ENCODE data around the gene IGSF11.

IGSF11 gene

DNA sequence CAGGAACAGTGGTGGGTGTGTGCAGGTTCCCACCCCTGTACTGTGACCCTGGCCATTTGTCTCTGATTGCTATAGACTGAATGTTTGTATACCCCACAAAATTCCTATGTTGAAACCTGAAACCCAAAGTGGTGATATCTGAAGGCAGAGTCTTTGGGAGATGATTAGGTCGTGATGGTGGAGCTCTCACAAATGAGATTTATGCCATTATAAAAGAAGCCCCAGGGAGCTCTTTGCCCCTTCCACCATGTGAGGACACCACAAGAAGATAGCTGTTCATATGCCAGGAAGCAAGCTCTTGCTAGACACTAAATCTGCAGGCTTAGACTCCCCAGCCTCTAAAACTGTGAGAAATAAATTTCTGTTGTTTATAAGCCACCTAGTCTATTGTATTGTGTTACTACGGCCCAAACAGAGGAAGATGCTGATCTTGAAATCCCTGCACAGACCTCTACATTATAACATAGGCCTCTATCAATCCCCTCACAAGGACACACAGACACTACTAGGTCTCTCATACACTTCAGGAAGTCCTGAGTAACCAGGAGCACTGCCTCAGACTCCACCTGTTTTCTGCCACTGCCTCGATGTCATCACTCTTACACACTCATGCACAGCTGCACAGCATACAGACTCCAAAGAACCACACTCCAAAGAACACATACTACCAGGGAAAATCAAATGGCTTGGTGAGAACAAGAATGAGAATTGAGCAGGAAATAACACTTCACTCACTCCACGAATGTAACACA lies 14.7 kb downstream of the IGSF11 start:
- Histone ChIP-seq H3K4me1 (ENCODE audit: control insufficient read depth, insufficient read depth, low read length) (peaks cover 2% of the 10 kb centered on the region), H3K9ac (ENCODE audit: low read length) (no peak overlapping the region), H3K4me3 (ENCODE audit: low read length) (no peak overlapping the region), H3K27me3 (ENCODE audit: control insufficient read depth, insufficient read depth, low read length) (no peaks in the 10 kb centered on the region), H3K36me3 (ENCODE audit: control insufficient read depth, insufficient read depth, low read length) (no peaks in the 10 kb centered on the region), H3K27ac (ENCODE audit: low read depth, low read length) (no peak overlapping the region)

DNA sequence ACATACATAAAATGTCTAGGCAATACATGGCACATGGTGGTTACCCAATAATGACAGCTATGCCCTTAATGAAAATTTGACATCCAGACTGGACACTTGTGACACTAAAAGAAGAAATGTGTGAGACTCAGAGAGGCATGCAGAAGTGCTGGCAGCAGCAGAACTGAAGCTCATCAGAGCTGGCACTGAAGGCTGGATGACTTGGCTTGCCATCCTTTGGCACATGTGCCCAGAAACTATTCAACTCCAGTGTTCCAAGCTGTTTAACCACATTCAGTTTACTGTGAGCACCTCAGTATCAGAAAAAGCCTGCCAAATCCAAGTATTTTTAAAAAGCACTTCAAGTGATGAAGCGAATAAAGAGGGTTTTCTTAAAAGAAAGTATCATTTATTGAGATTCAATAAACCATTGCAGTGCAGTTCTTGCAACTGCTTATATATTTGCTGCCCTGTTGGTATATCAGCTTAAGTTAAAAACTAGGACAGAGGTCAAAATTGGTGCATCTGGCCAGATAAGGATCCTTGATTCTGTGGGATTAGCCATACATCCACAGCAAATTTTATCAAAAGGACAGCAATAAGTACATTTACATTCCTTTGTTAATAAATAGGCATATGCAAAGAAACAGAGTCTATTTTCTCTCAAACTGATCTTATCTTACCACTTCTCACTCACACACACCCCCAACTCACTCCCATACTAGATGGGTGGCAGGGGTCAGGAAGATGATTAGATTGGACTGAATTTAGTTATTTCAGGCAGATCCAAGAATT lies 15.8 kb downstream of the IGSF11 start:
- H3K9ac ChIP-seq (ENCODE audit: low read length): no peak overlapping the region

DNA sequence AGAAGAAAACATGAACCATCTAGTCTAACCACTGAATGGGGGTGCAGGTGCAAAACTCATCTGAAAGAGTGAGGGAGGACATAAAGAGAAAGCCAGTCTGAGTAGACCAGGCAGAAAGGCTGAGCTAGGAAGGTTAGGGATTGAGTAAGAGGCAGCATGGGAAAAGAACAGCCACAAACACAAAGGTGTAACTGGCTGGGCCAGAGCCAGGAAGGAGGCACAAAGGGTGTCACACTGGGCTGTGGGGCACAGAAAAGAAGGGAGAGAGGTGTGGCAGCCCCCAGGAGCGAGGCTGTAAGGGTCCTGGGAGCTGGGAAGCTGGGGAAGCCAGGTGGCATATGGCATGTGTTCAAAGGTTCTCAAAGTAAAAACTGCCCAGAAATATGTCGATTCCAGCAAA lies 18.7 kb downstream of the IGSF11 start:
- H3K27me3 ChIP-seq (ENCODE audit: control insufficient read depth, insufficient read depth, low read length): no peaks in the 10 kb centered on the region
- no peak overlapping the region for H3K27ac ChIP-seq (ENCODE audit: low read depth, low read length)
- no peak overlapping the region for H3K4me3 ChIP-seq (ENCODE audit: low read length)
- H3K36me3 ChIP-seq (ENCODE audit: control insufficient read depth, insufficient read depth, low read length): no peaks in the 10 kb centered on the region
- H3K4me1 ChIP-seq (ENCODE audit: control insufficient read depth, insufficient read depth, low read length): peaks cover 2% of the 10 kb centered on the region
- H3K9ac ChIP-seq (ENCODE audit: low read length): no peak overlapping the region

More for the DNA sequence above, 15.8 kb downstream of the IGSF11 start:
- H3K27ac ChIP-seq (ENCODE audit: low read depth, low read length): no peak overlapping the region
- H3K27me3 ChIP-seq (ENCODE audit: control insufficient read depth, insufficient read depth, low read length): no peaks in the 10 kb centered on the region
- peaks cover 2% of the 10 kb centered on the region for H3K4me1 ChIP-seq (ENCODE audit: control insufficient read depth, insufficient read depth, low read length)
- H3K4me3 ChIP-seq (ENCODE audit: low read length): no peak overlapping the region
- H3K36me3 ChIP-seq (ENCODE audit: control insufficient read depth, insufficient read depth, low read length): no peaks in the 10 kb centered on the region

DNA sequence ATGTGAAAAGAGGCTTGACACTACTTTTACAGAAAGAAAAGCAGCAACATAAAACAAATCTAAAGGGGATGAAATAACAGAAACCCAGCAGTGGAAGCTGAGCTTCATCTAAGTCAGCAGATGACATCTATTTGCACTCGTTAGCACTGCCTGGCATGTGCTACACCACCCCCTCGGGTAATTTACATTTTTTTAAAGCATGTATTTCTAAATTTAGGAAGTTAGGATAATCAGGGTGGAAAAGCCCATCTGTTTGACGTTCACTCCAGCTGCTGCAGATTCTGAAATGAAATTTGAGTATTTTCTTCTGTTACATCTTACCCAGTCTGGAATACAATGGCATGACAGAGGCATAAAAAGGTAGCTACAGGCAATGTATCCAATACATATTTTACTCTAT lies 20.7 kb downstream of the IGSF11 start:
- Histone ChIP-seq H3K9ac (ENCODE audit: low read length) (no peak overlapping the region), H3K27me3 (ENCODE audit: control insufficient read depth, insufficient read depth, low read length) (no peaks in the 10 kb centered on the region), H3K27ac (ENCODE audit: low read depth, low read length) (no peak overlapping the region), H3K4me1 (ENCODE audit: control insufficient read depth, insufficient read depth, low read length) (peaks cover 2% of the 10 kb centered on the region), H3K36me3 (ENCODE audit: control insufficient read depth, insufficient read depth, low read length) (no peaks in the 10 kb centered on the region), H3K4me3 (ENCODE audit: low read length) (no peak overlapping the region)

DNA sequence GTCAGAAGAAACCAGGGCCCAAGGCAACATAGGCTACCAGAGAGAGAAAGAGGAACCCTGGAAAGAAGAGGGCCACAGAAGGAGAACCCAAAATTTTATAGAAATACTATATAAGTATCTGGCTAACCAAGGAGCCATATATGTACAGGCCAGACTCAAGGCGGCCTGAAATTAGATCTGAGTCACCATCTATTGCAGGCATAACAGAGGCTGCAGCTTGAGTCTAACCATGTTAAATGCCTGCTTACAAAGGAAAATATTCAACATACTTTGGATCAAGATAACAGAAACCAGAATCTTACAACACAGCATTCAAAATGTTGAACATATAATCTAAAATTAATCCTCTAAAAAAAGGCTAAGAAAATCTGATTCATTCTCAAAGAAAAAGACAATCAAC lies 23.1 kb downstream of the IGSF11 start:
- H3K4me1 ChIP-seq (ENCODE audit: control insufficient read depth, insufficient read depth, low read length): no peaks in the 10 kb centered on the region
- H3K27me3 ChIP-seq (ENCODE audit: control insufficient read depth, insufficient read depth, low read length): no peaks in the 10 kb centered on the region
- no peak overlapping the region for H3K4me3 ChIP-seq (ENCODE audit: low read length)
- H3K27ac ChIP-seq (ENCODE audit: low read depth, low read length): no peak overlapping the region
- no peak overlapping the region for H3K9ac ChIP-seq (ENCODE audit: low read length)
- H3K36me3 ChIP-seq (ENCODE audit: control insufficient read depth, insufficient read depth, low read length): no peaks in the 10 kb centered on the region

DNA sequence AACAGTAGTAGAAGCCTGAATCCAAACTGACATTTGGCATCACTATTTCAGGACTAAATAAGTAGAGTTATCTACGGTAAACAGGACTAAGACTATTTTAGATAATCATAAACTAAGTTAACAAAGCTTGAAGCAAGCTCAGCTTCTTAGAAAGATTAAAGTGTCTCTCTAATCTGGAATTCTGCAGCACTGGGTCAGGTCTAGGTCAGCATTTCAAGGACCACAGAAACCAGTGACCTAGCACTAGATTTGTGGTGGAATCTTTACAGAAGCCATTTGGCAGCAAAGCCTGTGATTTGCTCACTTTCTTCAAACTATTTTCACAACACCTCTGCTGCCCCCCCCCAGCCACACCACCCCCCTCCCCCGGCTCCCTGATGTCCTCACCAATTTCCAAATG lies 37.5 kb downstream of the IGSF11 start:
- Histone ChIP-seq H3K36me3 (ENCODE audit: control insufficient read depth, insufficient read depth, low read length) (no peaks in the 10 kb centered on the region), H3K9ac (ENCODE audit: low read length) (no peak overlapping the region), H3K4me1 (ENCODE audit: control insufficient read depth, insufficient read depth, low read length) (no peaks in the 10 kb centered on the region), H3K27ac (ENCODE audit: low read depth, low read length) (no peak overlapping the region), H3K27me3 (ENCODE audit: control insufficient read depth, insufficient read depth, low read length) (no peaks in the 10 kb centered on the region), H3K4me3 (ENCODE audit: low read length) (no peak overlapping the region)

DNA sequence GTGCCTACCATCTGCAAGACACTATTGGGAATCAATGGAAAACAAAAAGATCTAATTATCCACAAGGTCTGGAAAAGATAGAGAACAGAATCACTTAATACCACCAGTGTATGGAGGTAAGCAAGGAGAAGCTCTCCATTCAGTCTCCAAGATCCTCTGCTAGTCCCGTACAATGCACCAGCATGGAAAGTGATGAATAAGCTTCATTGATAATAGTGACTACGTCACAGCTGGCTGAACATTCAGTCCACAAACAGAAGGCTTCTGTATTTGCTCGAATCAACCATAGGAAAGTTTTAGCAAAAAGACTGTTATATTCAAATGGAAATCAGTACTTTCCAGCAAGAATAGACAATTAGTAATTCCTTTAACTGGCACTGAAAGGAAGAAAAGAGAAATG lies 42.9 kb downstream of the IGSF11 start:
- no peaks in the 10 kb centered on the region for H3K36me3 ChIP-seq (ENCODE audit: control insufficient read depth, insufficient read depth, low read length)
- peaks cover 13% of the 10 kb centered on the region for H3K4me1 ChIP-seq (ENCODE audit: control insufficient read depth, insufficient read depth, low read length)
- H3K4me3 ChIP-seq (ENCODE audit: low read length): no peak overlapping the region
- no peak overlapping the region for H3K9ac ChIP-seq (ENCODE audit: low read length)
- H3K27ac ChIP-seq (ENCODE audit: low read depth, low read length): no peak overlapping the region
- no peaks in the 10 kb centered on the region for H3K27me3 ChIP-seq (ENCODE audit: control insufficient read depth, insufficient read depth, low read length)

DNA sequence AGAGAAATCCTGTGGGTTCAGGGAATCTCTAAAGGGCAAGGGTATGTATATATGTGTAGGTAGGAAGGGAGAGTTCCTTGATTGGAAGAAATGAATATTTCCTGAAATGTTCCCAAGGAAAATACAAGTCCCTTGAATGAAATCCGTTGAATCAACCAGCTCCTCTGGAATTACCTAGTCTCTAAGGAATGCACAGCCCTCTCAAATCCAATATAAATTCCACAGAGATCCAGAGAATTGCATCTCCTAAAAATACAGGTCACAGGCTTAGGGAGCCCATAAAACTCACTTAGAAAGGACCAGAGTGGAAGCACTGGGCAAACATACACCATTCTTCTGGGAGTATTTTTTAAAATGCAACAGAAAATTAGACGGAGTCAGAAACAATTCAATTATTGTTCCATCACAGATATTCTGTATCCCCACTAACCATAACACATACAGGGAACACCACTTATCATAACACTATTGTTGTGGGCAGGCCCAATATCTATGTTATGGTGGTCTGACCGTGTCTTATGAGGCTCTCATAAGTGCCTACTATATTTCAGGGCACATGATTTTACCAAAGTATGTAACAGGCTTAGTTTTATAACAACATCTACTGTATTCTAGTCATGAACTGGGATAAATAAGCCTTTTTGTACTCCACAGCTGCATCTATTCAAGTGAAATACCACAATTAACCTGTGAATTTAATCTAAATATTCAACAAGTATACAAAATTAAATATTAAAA lies 43.7 kb downstream of the IGSF11 start:
- Histone ChIP-seq H3K36me3 (ENCODE audit: control insufficient read depth, insufficient read depth, low read length) (no peaks in the 10 kb centered on the region), H3K27me3 (ENCODE audit: control insufficient read depth, insufficient read depth, low read length) (no peaks in the 10 kb centered on the region), H3K4me1 (ENCODE audit: control insufficient read depth, insufficient read depth, low read length) (peaks cover 13% of the 10 kb centered on the region), H3K4me3 (ENCODE audit: low read length) (no peak overlapping the region), H3K9ac (ENCODE audit: low read length) (no peak overlapping the region), H3K27ac (ENCODE audit: low read depth, low read length) (peak overlapping the region; percentile 34)

DNA sequence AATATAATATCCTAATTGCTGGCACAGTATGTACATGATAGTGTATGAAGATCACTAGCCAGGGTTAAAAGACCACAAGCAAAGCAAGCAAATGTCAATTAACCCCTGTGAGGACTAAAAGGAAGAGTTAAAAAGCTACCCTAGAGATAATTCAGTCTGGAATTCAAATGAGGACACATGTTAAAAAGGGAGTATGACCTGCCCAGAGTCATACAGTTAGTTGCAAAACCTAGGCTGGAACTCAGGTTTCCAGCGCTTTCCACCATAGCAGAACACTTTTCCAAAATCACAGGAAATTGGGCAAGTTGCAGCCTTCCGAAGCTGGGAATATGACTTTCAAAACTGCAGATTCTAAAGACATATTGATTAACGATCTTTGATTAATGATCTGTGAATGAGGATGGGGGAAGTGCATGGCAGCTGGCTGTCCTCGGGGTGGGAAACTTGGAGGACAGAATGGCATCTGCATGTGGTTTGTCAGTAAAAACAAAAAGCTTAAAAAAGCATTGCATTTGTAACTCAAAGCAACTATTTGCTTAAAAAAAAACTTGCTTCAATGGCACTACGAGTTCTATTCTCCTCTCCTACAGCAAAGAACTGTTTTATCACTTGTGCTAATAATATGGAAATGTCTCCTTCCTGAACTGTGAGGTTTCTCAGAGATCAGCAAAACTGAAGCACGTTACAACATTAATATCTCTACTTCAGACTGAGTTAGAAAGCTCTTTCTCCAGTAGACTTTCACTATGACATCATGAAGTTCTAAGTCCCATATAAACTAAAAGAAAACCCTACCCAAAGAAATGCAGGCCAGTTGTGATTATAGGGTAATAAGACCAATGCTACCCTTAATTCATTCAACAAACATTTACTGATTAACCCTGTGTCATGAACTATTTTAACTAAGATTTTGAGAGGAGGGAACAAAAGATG lies 46.2 kb downstream of the IGSF11 start:
- H3K9ac ChIP-seq (ENCODE audit: low read length): no peak overlapping the region
- no peaks in the 10 kb centered on the region for H3K36me3 ChIP-seq (ENCODE audit: control insufficient read depth, insufficient read depth, low read length)
- no peak overlapping the region for H3K4me3 ChIP-seq (ENCODE audit: low read length)
- no peak overlapping the region for H3K27ac ChIP-seq (ENCODE audit: low read depth, low read length)
- H3K27me3 ChIP-seq (ENCODE audit: control insufficient read depth, insufficient read depth, low read length): no peaks in the 10 kb centered on the region
- peaks cover 13% of the 10 kb centered on the region for H3K4me1 ChIP-seq (ENCODE audit: control insufficient read depth, insufficient read depth, low read length)

DNA sequence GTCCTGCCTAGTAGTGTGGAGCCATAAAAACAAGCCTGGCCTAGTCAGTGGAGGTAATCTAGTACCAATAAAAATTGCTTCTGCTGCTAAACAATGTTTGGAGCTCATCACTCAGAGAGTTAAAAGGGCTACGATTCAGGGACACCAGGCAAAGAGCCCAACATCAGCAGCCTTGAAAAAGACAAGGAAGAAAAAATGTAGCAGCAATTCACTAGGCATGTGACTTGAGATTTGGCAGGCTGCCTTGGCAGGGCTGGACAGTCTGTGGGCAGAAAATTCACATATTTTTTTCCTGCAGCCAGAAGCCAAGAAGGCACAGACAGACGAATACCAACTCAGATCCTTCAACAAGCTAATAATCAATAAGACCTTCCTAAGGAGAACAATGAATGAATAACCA lies 47.2 kb downstream of the IGSF11 start:
- Histone ChIP-seq H3K27ac (ENCODE audit: low read depth, low read length) (no peak overlapping the region), H3K36me3 (ENCODE audit: control insufficient read depth, insufficient read depth, low read length) (no peaks in the 10 kb centered on the region), H3K4me3 (ENCODE audit: low read length) (no peak overlapping the region), H3K4me1 (ENCODE audit: control insufficient read depth, insufficient read depth, low read length) (peaks cover 13% of the 10 kb centered on the region), H3K9ac (ENCODE audit: low read length) (no peak overlapping the region), H3K27me3 (ENCODE audit: control insufficient read depth, insufficient read depth, low read length) (no peaks in the 10 kb centered on the region)

DNA sequence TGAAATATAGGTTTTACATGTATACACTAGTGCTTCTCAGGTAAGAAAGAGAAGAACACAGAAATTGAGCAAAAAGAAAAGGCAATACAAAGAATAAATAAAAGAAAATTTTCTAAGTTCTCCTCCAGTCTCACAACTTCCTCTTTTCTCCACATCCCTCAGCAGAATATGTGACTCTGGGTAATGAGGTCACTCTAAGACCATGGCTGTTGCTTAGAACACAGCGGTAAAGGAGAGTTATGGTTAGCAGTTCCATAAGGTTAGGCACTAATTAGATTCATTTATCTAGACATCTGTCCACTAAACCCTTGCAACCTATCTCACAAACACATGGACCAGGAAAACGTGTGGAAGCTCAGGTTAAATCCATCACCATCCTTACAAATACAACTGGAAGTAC lies 47.9 kb downstream of the IGSF11 start:
- H3K4me1 ChIP-seq (ENCODE audit: control insufficient read depth, insufficient read depth, low read length): peaks cover 13% of the 10 kb centered on the region
- H3K9ac ChIP-seq (ENCODE audit: low read length): no peak overlapping the region
- H3K27ac ChIP-seq (ENCODE audit: low read depth, low read length): no peak overlapping the region
- no peaks in the 10 kb centered on the region for H3K27me3 ChIP-seq (ENCODE audit: control insufficient read depth, insufficient read depth, low read length)
- H3K4me3 ChIP-seq (ENCODE audit: low read length): no peak overlapping the region
- H3K36me3 ChIP-seq (ENCODE audit: control insufficient read depth, insufficient read depth, low read length): no peaks in the 10 kb centered on the region

DNA sequence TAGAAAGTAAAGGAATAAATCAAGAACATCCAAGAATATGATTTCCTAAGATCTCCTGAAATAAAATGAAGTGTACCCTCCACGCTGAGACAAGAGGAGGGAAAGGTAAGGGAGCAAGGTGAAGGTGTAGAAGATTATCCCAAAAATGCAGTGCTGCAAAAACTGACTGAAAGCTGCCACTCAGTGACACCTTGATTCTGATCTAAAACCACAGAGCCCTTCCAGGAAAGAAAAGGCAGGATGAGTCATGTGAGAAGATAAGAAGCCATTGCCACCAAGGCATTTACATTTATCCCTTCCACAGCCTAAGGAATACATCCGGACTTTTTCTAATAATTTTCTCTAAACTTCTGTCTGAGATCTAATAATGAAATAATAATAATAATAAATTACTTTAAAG lies 49.9 kb downstream of the IGSF11 start:
- H3K4me1 ChIP-seq (ENCODE audit: control insufficient read depth, insufficient read depth, low read length): peaks cover 11% of the 10 kb centered on the region
- no peak overlapping the region for H3K9ac ChIP-seq (ENCODE audit: low read length)
- no peak overlapping the region for H3K4me3 ChIP-seq (ENCODE audit: low read length)
- H3K27me3 ChIP-seq (ENCODE audit: control insufficient read depth, insufficient read depth, low read length): no peaks in the 10 kb centered on the region
- H3K36me3 ChIP-seq (ENCODE audit: control insufficient read depth, insufficient read depth, low read length): no peaks in the 10 kb centered on the region
- no peak overlapping the region for H3K27ac ChIP-seq (ENCODE audit: low read depth, low read length)

Data from rectal smooth muscle tissue (tissue), 1 donor.